ENCODE data around the gene PRKAG1. TPM values are rescaled to one million over a fixed set of nuclear protein-coding genes. Genes with fewer than 3 reads are reported as not detected.

PRKAG1 gene
- total RNA-seq, 2 experiments from 2014 or later: 58.9 to 66.0 TPM

DNA sequence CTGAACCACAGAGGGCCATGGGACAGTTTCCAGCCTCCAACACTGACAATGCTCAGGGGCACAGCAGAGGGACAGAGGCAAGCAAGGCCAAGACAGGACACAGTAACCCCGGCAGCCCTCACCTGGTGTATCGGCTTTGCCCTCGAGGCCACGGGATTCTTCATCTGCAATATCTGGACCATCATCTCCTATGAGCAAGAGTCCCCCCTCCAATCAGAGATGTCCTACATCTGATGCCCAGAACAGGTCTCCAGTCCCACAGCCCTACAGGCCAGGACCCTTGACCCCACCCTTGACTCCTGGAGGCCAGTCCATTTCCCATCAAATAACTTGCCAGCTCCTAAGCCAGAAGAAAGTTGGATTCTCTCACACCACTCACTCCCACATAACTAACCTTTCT, 24.7 kb upstream of the PRKAG1 start:
- H3K4me3 Mint-ChIP-seq: no peak overlapping the region
- ATAC-seq: no peak
- no peak overlapping the region for H3K27ac Mint-ChIP-seq
- DNase-seq: no peak
- no peaks in the 10 kb centered on the region for H3K27me3 Mint-ChIP-seq
- CTCF ChIA-PET: interaction anchor here (0.6 to 3.4 kb wide), 30 partner anchors 8 to 280 kb away, joined by 3 to 25 read pairs (median 6); partner anchors contain the start of genes DDN, DDX23, LMBR1L and PRKAG1
- peaks cover 8% of the 10 kb centered on the region for H3K4me1 Mint-ChIP-seq
- H3K9me3 Mint-ChIP-seq (ENCODE audit: low read depth): no peaks in the 10 kb centered on the region
- peaks cover 53% of the 10 kb centered on the region for H3K36me3 Mint-ChIP-seq

DNA sequence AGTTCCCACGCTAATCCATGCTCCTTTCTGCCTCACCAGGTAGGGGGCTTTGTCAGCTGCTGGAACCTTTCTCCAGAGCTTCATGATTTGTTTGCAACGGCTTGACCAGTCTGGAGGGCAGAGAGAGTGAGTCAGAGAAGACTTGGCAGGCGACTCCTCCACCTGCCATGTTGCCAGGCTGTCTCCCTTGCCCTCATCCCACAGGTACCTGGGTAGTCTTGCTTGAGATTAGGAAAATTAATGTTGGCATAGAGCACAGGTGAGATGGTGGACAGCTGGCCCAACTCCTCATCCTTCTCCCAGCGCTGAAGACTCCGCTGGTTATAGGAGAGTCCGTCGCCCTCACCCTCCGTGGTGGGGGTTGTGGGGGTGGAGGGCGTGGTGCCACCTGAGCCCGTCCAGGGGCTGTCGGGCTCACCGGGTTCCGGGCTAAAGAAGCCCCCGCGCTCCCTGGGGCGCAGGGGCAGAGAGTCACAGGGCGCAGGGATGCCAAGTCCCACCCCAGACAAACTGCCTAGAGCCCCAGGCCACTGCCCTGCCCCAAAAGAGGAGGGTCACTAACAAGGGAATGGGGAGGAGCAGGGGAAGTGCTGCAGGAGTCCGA, 23.4 kb upstream of the PRKAG1 start:
- Mint-ChIP-seq H3K9me3 (ENCODE audit: low read depth) (no peaks in the 10 kb centered on the region), H3K36me3 (peaks cover 48% of the 10 kb centered on the region), H3K27ac (peak overlapping the region; percentile 2), H3K4me1 (peaks cover 8% of the 10 kb centered on the region), H3K27me3 (no peaks in the 10 kb centered on the region), H3K4me3 (no peak overlapping the region)
- ATAC-seq (no peak), DNase-seq (no peak)
- CTCF ChIA-PET: interaction anchor here (1.2 to 5.6 kb wide), 5 partner anchors 13 to 58 kb away, joined by 3 to 24 read pairs (median 13); partner anchors contain the start of gene RHEBL1

DNA sequence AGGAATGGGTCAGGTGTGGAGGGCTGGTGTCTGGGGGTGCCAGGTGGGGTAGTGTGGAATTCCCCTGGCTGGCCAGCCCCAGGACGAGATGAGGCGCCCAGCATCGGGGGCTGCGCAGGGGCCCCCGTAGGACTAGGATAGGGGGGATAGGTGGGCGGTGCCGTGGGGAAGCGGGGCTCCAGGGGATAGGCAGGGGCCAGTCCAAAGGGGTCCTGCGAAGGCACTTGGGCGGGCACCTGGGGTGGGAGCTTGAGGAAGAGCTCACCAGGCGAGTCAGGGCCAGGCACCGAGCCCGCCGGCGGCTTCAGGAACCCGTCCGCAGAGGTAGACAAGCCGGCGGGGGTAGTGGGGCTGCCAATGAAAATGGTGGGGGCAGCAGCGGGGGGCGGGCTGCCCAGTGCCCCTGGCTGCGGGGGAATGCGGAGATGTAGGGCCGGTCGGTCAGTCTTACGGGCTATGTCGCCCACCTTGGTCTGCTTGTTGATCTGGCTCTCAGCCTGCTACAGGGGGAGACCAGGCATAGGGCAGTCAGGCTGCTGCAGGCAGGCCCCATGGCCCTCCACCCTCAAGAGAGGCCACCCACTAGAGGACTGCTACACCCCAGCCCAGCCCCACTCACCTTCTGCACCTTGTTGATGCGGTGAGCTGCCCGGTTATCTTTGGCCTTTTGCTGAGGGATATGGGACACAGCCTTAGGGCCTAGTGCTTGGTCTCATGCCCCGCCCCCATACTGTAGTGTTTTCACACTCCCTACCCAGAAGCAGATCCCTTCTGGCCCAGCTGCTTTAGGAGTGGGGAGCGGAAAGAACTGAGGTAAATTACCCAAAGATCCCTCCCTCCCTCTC, 22.7 kb upstream of the PRKAG1 start:
- DNase-seq (no peak), ATAC-seq (no peak)
- CTCF ChIA-PET: interaction anchor here (1.2 to 5.6 kb wide), 4 partner anchors 12 to 59 kb away, joined by 3 to 24 read pairs (median 10); no protein-coding TSS in a partner anchor
- H3K9me3 Mint-ChIP-seq (ENCODE audit: low read depth): no peaks in the 10 kb centered on the region
- no peaks in the 10 kb centered on the region for H3K27me3 Mint-ChIP-seq
- H3K27ac Mint-ChIP-seq: no peak overlapping the region
- H3K4me1 Mint-ChIP-seq: peaks cover 8% of the 10 kb centered on the region
- H3K4me3 Mint-ChIP-seq: no peak overlapping the region
- H3K36me3 Mint-ChIP-seq: peaks cover 47% of the 10 kb centered on the region

DNA sequence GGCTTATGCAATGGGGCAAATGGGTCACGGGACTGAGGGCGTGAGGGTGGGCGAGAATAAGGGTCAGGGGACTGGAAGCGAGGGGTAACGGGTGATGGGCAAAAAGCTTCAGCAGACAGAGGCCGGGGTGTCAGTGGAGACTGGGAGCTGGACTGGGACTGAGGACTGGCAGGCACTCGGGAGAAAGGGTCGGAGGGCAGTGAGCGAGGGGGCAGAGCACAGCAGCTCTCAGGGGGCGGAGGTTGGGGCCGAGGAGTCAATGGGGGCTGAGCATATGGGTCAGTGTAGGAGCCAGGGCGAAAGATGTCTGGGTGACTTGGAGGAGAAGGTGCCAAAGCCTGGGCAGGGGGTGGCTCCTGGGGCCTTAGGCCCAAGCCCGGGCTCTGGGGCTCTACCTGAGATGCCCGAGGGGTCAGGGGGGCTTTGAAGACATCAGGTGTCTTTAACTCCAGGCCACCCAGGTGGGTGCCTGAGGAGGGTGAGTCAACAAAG, 21.8 kb upstream of the PRKAG1 start:
- Mint-ChIP-seq H3K4me1 (peaks cover 8% of the 10 kb centered on the region), H3K27ac (no peak overlapping the region), H3K27me3 (no peaks in the 10 kb centered on the region), H3K4me3 (no peak overlapping the region), H3K9me3 (ENCODE audit: low read depth) (no peaks in the 10 kb centered on the region), H3K36me3 (peaks cover 44% of the 10 kb centered on the region)
- DNase-seq (no peak), ATAC-seq (no peak)
- CTCF ChIA-PET: interaction anchor here (5.6 kb wide), 1 partner anchor 52 kb away, joined by 16 read pairs; no protein-coding TSS in a partner anchor

DNA sequence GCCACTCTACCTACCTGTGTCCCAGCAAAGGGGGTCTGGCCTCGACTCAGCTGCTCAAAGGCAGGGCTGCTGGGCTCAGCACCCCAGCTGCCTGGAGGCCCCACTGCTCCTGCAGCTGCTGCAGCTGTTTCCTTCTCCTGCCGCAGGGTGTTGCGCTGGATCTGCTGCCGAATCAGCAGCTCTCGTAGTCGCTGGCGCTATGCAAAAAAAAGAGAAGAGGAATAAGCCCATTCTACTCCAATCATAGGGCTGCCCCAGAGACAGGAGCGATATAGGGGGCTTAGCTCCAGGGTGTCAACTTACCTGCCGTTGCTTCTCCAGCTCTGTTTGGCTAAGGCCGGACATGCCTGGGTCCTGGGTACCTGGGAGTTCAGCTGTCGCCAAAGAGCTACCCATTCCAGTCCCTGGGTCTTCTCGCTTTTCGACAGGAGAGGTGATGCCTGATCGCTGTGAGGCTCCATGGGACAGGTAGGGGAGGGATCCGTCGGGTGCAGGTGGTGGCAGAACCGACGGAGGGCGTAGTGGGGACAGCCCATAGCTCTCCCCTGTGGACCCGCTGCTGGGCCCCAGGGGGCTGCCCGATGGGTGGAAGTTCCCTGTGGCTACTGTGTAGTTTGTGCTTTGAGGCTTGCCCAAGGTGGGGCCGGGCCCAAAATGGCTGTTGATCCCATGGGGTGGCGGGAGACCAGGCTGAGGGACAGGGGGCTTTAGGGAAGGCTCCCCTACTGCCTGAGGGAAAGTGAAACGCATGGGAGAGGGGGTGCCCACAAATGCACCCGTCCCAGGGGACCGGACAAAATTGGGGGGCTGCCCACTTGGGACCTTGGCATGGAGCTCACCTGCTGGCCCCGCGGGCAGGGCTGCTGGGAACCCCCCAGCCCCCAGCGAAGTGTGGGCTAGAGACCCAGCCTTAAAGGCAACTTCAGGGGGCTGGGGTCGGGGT, 21.1 kb upstream of the PRKAG1 start:
- H3K27ac Mint-ChIP-seq: no peak overlapping the region
- H3K9me3 Mint-ChIP-seq (ENCODE audit: low read depth): no peaks in the 10 kb centered on the region
- CTCF ChIA-PET: interaction anchor here (0.9 to 5.6 kb wide), 4 partner anchors 30 to 149 kb away, joined by 3 to 16 read pairs (median 4); partner anchors contain the start of gene RHEBL1

DNA sequence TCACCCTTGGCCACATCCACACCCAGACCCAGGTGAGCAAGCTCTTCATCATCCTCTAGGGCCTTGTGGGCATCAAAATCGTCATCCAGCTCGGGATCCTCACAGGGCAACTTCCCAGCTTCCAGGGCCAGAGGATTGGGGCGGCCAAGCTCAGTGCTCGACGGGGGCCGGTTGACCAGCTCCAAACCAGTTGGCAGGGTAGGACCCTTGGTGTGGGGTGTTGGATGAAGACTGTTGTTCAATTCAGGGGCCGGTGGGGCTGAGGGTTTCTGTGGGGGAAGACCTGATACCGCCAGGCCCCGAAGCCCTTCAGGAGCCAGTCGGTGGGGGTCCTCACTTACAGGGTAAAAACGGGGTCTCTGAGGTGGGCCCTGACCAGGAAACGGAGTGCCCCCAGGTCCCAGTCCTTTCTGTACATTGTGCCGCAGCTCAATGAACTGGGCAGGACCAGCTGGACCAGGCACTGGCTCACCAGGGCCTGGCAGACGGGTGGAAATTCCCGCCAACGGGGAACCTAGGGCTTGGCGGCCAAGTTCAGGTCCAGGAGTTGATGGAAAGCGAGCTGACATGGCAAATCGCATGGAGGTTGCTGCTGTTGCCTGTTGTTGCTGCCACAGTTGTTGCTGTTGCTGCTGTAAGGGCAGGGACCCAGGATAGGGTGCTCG, 19.8 kb upstream of the PRKAG1 start:
- Mint-ChIP-seq H3K27ac (no peak overlapping the region), H3K27me3 (no peaks in the 10 kb centered on the region), H3K4me1 (no peaks in the 10 kb centered on the region), H3K36me3 (peaks cover 36% of the 10 kb centered on the region), H3K4me3 (no peak overlapping the region), H3K9me3 (ENCODE audit: low read depth) (no peaks in the 10 kb centered on the region)
- CTCF ChIA-PET: interaction anchor here (0.9 to 5.6 kb wide), 7 partner anchors 18 to 96 kb away, joined by 3 to 16 read pairs (median 4); partner anchors contain the start of gene RHEBL1
- ATAC-seq: no peak
- no peak for DNase-seq

More for the DNA sequence above, 21.1 kb upstream of the PRKAG1 start:
- ATAC-seq: no peak
- H3K4me3 Mint-ChIP-seq: no peak overlapping the region
- no peaks in the 10 kb centered on the region for H3K27me3 Mint-ChIP-seq
- peaks cover 42% of the 10 kb centered on the region for H3K36me3 Mint-ChIP-seq
- no peak for DNase-seq
- H3K4me1 Mint-ChIP-seq: peaks cover 7% of the 10 kb centered on the region

DNA sequence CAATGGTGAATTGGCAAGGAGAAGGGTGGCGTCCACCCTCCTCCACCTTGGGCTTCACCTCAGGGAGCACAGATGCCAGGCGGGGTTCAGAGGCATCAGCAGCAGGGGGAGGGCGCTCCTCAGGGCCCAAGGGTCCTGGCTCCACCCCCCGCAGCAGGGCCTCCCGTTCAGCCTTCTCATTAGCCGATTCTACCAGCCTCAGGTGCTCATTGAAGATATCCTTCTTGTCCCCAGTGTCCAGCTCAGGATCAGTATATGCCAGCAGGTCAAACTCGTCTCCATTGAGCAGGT, 19.3 kb upstream of the PRKAG1 start:
- Mint-ChIP-seq H3K9me3 (ENCODE audit: low read depth) (no peaks in the 10 kb centered on the region), H3K27me3 (no peaks in the 10 kb centered on the region), H3K36me3 (peaks cover 34% of the 10 kb centered on the region), H3K4me3 (no peak overlapping the region), H3K27ac (no peak overlapping the region), H3K4me1 (no peaks in the 10 kb centered on the region)
- DNase-seq: no peak
- ATAC-seq: no peak
- CTCF ChIA-PET: interaction anchor here (1.0 to 5.6 kb wide), 6 partner anchors 18 to 185 kb away, joined by 3 to 16 read pairs (median 4); no protein-coding TSS in a partner anchor

DNA sequence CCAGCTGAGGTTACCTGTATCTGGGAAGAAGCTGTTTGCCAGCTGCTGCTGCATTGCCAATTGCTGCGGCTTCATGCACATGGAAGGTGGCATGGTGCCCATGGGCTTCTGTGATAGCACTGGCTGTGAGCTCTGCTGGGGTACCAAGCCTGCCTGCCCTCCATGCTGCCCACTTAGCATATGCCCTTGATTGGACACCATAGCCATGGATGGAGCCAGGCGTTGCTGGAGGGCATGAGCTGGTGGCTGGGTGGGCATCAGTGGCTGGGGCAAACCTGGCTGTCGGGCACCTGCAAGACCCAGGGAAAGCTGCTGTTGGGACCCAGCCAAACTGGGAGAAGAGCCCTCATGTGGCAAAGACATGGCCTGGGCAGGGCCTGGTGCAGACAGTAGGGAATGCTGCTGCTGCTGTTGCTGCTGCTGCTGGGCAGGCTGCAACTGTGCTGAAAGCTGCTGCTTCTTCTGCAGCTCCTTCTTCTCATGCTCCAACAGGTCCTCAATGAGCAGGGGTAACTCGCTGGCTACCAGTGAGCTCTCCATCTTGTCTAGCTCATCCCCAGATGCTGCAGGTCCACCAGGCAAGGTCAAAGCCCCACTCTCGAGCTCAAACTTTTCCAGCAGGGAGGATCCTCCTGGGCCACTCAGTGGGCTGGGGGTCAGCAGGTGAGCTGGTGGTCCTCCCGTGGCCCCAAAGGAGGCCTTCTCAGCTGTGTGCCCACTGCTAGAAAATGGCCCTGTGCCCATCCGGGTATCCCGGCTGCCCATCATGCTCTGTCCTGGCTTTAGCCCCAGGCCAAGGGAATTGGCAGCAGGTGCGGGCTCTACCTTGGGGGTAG, 18.8 kb upstream of the PRKAG1 start:
- no peak overlapping the region for H3K27ac Mint-ChIP-seq
- CTCF ChIA-PET: interaction anchor here (1.0 to 5.6 kb wide), 7 partner anchors 7 to 184 kb away, joined by 3 to 20 read pairs (median 5); no protein-coding TSS in a partner anchor
- no peaks in the 10 kb centered on the region for H3K4me1 Mint-ChIP-seq
- H3K36me3 Mint-ChIP-seq: peaks cover 30% of the 10 kb centered on the region
- ATAC-seq (no peak), DNase-seq (no peak)
- no peak overlapping the region for H3K4me3 Mint-ChIP-seq
- H3K27me3 Mint-ChIP-seq: no peaks in the 10 kb centered on the region
- H3K9me3 Mint-ChIP-seq (ENCODE audit: low read depth): no peaks in the 10 kb centered on the region

DNA sequence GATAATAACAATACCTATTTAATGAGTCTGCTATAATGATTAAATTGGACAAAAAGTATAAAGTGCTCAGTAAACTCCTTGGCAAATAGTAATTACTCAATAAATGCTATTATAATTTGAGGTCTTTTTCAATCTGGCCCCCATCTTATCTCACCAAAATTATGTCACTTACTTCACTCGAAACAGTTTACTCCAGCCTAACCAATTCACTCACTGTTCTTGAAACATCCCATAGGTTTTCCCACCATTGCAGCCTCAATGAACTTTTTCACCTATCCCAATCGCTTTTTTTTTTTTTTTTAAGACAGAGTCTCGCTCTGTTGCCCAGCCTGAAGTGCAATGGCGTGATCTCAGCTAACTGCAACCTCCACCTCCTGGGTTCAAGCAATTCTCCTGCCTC, 17.5 kb upstream of the PRKAG1 start:
- peaks cover 25% of the 10 kb centered on the region for H3K36me3 Mint-ChIP-seq
- no peak overlapping the region for H3K4me3 Mint-ChIP-seq
- H3K27me3 Mint-ChIP-seq: no peaks in the 10 kb centered on the region
- H3K4me1 Mint-ChIP-seq: no peaks in the 10 kb centered on the region
- DNase-seq (no peak), ATAC-seq (no peak)
- CTCF ChIA-PET: interaction anchor here (1.8 to 4.7 kb wide), 2 partner anchors 8 to 183 kb away, joined by 5 to 20 read pairs; no protein-coding TSS in a partner anchor
- no peak overlapping the region for H3K27ac Mint-ChIP-seq
- H3K9me3 Mint-ChIP-seq (ENCODE audit: low read depth): no peaks in the 10 kb centered on the region

DNA sequence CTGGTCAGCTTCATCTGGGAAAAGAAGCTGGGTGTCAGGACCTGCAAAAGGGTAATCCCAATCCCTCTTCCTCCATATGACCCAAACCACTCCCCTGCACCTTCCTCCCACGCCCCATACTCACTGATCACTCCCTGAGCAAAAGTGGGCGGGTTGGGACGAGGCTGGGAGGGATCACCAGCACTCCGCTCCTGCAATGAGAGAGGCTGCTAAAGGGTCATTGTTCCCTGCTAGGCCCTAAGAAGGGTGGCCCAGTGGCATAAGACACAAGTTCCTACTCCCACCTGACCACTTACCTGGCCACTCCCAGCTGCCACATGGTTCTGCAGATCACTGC, 15.7 kb upstream of the PRKAG1 start:
- H3K4me1 Mint-ChIP-seq: no peaks in the 10 kb centered on the region
- no peaks in the 10 kb centered on the region for H3K9me3 Mint-ChIP-seq (ENCODE audit: low read depth)
- H3K36me3 Mint-ChIP-seq: peaks cover 23% of the 10 kb centered on the region
- H3K27ac Mint-ChIP-seq: no peak overlapping the region
- no peaks in the 10 kb centered on the region for H3K27me3 Mint-ChIP-seq
- ATAC-seq (no peak), DNase-seq (no peak)
- no peak overlapping the region for H3K4me3 Mint-ChIP-seq
- CTCF ChIA-PET: interaction anchor here (1.0 to 4.7 kb wide), 4 partner anchors 10 to 64 kb away, joined by 3 to 20 read pairs (median 4); partner anchors contain the start of gene RHEBL1

DNA sequence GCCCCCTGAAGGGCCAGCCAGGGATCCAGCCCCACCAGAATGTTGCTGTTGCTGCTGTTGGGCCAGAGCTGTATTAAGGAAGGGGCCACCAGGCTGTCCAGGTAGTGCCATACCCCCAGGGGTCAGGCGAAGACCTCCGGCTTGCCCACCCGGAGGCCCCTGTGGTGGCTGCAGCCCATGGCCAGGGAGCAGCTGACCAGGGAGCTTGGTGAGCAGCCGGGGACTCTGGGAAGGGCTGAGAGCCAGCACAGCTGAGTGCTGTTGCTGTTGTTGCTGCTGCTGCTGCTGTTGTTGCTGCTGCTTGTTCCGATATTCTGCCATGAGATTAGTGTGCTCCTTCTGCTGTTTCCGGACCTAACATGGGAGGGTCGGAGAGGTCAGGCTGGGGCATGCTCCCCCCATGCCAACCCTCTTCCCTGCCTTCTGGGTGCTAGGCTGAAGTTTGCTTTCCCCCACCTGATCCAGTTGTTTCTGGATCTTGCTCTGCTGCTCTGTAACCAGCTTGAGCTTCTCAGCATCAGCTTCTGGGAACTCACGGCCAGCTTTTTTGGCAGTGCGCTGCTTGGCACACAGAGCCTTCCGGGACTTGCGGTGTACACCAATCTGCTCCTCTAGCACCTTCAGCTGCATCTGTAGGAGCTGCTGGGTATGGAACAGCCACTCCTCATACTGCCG, 15.2 kb upstream of the PRKAG1 start:
- H3K9me3 Mint-ChIP-seq (ENCODE audit: low read depth): no peaks in the 10 kb centered on the region
- H3K27me3 Mint-ChIP-seq: no peaks in the 10 kb centered on the region
- peaks cover 23% of the 10 kb centered on the region for H3K36me3 Mint-ChIP-seq
- H3K4me1 Mint-ChIP-seq: no peaks in the 10 kb centered on the region
- H3K27ac Mint-ChIP-seq: no peak overlapping the region
- H3K4me3 Mint-ChIP-seq: no peak overlapping the region
- CTCF ChIA-PET: interaction anchor here (1.0 to 4.7 kb wide), 3 partner anchors 11 to 64 kb away, joined by 3 to 20 read pairs (median 4); partner anchors contain the start of gene RHEBL1
- no peak for DNase-seq
- no peak for ATAC-seq
